Suppressor macrophage (primary cell): ENCODE results near the gene LAMP5.

Experiments used
- DNase-seq, 4 experiments: peaks; one replicate each; pipeline ENCODE4 v3.0.0-alpha.2; 2020 to 2022

The LAMP5 gene

DNA sequence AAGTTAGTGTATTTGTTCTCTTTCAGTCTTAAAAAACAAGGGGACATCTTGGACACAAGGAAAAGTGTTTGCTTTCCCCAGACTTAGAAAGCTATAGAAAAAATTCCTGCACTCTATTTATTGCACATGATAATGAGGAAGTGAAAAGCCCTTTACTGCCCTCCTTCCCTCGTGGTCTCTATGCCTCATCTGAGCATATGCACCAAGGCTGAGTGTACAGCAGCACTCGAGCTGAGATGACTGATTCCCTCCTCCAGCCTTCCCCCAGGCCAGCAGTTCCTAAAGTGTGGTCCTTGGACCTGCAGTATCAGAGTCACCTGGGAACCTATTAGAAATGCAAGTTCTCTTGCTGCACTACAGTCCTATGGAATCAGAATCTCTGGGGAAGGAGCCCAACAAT, 14.3 kb upstream of the LAMP5 start:
- peak; percentile 80 to 92 (median 88) for DNase-seq

DNA sequence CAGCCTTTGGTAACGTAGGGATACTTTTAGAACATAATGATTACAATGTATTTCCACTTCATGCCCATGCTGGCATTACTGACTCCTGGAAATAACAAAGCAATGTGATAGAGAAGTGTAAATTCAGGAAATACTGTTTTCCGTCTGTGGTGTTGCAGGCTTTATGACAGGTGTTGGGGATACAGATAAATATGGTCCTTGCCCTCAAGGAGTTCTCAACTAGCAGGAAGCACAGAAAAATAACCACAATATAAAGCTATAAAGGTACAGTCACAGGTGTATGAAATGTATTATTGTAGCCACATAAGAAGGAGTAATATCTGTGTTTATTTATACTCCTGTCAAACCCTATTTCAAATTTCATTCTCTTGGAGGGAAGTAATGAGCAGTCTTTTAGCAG, 12.9 kb upstream of the LAMP5 start:
- DNase-seq, result no peak

DNA sequence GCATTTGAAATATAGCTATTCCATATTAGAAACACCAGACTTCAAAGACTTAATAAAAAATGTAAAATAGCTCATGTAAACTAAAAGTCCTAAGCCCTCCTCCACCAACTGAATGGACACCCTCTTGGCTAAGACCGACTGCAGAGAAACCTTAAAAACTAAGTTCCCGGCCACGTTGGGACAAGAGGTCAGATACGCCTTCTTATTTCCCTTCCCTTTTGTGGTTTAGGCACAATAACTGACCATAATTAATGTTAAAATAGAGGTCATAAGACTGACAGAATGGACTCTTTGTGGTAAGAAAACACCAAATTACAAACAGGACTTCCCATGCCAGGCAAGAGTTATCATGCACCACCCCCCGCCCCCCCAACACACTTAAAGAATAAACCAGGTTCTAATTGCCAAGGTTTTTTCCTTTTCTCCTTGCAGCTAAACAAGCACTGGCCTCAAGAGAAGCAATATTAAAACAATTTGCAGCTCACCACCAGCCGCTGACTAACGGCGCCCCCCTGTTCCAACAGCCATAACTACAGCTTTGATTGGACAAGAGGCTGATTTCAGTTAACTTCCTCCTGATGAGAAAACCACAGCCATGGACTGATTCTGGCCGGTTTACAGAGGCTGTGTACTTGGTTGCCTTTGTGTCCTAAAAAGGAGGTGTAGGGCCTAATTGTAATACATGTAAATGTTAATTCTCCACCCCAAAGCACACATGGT, 10.7 kb upstream of the LAMP5 start:
- peak; percentile 51 to 79 (median 74) for DNase-seq

DNA sequence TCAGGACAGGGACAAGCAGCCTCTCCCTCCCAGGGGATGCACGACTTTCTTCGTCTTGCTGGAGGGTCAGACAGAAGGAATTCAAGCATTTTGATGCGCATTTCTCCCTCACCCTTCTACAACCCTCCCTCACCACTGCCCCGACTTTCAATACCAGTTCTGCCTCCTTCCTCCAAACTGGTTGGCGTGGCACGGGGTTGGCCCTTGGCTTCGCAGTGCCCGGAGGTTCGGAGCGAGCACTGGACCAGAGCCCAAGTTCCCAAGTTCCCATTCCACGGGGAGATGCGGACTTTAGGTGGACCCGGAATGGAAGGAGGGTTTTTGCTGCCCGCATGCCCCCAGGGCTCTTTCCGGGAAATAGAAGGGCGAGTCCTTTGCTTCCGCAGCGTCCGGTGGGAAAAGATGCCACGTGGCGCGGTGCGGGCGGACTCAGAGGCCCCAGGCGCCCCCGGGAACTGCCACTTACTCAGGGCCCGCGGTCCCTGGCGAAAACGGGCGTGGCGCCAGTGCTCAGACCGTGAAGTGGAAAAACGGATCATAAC, 8.0 kb upstream of the LAMP5 start:
- peak in 2 of 4 experiments; percentile 17 to 44 for DNase-seq

DNA sequence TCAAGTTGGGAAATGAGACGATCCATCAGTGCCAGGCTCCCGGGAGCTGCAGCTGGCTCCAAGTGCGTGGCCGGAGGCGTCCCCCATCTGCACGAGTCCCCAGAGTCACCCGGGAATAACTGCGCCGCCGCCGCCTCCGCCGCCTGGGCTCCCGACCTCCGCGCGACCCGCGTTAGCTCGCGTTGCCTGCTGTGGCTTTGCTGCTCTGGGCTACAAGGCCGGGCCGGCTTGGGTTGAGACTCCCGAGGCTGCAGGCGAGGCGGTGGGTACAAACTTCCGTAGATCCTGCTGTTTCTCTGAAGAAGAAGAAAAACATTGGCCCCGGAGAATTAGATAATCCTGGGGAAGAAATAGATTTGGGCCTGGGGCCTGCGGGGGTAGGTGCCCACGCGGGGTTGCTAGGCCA, 7.4 kb upstream of the LAMP5 start:
- peak in 1 of 4 experiments; percentile 35 for DNase-seq

DNA sequence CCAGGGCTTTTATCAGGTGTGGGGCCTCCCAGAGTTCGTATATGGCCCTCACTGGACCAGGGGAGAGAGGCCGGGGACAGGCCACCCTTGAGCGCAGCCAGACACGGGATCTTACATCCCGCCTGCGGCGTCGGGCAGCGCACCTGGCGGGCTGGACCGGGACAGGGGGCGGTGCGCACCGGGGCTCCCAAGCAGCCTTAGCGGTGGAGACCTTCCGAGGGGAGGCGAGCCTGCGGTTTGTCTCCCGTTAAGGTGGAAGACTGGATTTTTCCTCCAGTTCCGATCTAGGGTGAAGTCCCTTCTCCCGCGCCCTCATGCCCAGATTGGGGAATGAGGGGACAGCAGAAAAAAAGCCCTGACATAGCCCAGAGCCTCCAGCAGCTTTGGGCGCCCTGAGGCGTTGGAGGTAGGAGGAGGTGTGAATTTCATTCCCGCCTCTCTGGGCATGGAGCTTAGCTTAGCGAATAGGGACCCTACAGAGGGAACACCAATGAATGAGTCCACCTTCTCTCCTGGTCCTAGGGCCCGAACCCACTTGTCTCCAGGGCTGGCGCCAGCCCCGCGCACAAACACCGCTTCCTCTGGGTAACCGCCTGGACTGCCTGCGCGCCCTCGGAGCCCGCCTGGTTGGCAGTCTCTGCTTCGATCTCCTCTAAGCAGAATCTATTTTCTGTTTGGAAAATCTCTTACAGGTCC, 6.7 kb upstream of the LAMP5 start:
- peak in 1 of 4 experiments; percentile 33 for DNase-seq

DNA sequence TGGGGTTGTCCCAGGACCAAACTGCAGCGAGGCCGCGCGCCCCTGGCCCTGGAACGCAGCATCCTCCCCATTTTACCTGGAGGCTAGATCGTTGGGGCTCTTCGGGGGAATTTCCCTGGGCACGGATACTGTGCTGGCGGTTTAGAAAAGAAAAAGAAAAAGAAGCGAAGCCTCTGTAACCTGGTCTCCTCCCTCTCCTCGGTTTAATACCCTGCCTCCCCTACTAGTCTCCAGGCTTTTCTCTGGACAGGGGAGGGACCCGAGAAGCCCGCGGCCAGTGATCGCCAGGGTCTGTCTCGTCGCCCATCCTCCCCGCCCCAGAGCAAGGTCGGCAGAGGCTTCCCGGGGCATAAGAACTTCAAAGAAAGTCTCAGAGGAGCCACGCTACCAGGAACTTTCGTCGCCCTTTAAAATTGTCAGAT, 6.1 kb upstream of the LAMP5 start:
- no peak for DNase-seq

DNA sequence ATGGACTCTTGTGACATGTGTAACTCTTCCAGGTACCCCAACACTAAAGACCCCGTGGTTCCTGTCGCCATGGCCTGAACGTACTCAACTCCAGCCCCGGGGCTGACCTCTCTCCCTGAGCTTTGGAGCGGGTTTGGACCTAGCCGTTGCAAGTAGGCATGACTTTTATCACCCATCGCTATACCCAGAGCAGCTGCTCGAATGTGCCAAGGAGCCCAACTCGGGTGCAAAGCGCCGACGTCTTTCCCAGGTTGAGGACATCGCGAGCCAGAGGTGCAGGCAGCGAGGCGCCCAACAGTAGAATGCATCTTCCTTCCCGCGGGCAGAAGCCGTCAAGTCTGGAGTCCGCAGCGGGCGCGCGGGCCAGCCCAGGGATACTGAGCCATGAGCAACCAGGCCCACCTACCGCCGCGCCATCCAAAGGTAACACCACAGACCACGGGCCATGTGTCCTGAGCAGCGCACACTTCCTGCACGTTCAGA, 5.7 kb upstream of the LAMP5 start:
- DNase-seq, result peak in 1 of 4 experiments; percentile 22

DNA sequence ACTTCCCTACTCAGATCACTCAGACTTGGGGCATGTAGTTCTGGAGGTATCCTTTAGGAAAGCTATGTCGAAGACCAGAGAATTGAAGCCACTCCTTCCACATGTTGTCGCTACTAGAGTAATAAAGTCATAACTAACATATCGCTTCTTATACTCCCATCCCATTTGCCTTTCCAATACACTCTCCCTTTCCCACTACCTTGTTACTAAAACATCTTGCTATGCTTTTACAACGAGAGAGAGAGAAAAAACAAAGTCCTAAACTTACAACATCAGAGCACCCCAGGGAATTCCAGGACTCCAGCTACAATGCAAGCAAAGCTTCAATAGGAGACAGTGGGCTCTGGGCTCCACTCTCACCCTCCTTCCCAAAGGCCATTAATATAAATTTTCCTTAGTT, 5.1 kb upstream of the LAMP5 start:
- DNase-seq, result no peak

DNA sequence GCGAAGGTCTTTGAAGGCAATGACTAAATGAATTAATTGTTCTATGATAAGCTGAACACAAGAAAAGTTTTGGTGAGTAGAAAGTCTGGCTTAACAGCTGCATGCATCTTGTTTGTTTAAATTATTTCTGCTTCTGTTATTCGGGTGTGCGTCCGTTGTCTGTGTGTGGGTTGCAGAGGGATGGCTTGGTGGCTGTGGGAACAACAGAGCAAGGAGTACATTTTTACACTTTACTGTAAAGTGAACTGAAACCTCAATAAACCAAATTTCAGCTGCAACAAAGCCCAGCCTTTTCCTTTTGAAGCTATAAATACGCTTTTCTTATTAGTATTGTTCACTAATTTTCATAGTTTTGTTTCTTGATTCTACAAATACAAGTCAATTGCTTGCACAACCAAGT, 3.5 kb upstream of the LAMP5 start:
- DNase-seq, result no peak

DNA sequence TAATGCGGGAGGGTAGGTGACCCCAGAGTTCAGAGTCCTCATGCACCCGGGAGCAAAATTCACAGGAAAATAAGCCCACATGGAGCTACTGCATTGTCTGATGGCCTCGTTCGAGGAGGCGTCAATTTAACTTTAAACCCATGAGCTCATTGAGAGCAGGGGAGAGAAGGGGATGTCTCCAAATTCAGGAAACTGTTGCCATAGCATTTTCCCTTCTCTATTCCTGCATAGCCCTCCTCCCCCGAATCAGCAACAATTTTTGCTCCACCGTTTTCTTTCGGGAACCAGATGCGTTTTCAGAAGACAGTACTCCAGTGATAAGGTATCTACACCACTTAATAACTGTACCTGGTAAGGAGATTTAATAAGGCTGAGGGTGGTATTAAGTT, 324 bp upstream of the LAMP5 start:
- DNase-seq, result no peak

DNA sequence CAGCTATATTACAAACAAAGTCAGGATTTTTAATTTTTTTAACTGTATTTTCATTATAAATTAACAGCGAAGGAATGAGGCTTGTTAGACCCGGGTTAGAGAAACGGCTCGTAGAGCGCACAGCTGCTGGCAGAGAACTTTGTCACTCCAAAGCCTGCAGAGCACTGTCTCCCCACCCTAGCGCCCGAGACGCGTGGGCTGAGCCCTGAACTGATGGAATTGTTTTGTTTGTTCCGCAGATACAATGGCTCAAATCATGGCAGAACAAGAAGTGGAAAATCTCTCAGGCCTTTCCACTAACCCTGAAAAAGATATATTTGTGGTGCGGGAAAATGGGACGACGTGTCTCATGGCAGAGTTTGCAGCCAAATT, 810 bp downstream of the LAMP5 start:
- peak; percentile 32 to 54 (median 43) for DNase-seq

DNA sequence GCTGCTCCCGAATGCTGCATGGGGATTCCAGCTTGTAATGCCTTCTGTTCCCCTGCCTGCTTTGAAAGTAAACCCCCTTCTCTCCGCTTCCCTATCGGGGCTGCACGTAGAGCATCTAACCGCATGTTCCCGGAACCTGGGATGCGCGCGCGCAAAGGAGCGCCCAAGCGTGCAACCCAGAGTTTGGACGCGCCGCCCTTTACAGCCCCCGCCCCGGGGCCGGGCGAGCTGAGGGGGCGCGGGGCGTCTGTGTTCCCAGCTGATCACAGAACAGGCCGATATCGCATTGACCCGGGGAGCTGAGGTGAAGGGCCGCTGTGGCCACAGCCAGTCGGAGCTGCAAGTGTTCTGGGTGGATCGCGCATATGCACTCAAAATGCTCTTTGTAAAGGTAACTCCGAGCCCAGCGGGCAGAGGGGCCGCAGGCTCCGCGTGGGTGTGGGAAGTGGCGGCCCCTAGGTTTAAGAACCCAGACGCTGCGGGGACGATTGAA, 1.4 kb downstream of the LAMP5 start:
- DNase-seq, result peak in 2 of 4 experiments; percentile 13 to 24

DNA sequence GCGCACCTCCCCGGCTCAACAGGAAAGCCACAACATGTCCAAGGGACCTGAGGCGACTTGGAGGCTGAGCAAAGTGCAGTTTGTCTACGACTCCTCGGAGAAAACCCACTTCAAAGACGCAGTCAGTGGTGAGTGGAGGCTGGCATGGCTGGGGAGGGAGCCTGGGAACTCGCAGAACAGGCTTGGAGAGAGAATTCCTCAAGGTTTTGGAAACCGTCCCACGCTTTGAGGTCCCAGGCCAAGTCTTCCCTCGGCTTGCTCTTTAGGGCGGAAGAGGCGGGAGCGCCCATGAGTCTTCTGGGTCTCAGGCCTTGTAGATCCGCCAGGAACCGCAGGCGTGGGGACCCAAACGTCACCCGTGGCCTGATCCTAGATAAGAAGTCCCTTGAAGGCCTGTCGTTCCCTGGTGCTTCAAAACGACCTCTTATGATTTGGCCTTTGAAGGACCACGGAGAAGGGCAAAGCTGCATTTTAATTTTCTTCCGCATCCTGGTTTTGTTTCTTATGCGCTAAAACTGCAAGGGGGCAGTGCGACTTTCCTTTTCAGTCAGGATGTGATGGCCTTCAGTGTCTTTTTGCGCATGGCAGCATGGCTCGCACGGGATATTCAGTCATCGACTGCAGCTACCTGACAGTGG, 2.0 kb downstream of the LAMP5 start:
- peak in 2 of 4 experiments; percentile 24 to 32 for DNase-seq

DNA sequence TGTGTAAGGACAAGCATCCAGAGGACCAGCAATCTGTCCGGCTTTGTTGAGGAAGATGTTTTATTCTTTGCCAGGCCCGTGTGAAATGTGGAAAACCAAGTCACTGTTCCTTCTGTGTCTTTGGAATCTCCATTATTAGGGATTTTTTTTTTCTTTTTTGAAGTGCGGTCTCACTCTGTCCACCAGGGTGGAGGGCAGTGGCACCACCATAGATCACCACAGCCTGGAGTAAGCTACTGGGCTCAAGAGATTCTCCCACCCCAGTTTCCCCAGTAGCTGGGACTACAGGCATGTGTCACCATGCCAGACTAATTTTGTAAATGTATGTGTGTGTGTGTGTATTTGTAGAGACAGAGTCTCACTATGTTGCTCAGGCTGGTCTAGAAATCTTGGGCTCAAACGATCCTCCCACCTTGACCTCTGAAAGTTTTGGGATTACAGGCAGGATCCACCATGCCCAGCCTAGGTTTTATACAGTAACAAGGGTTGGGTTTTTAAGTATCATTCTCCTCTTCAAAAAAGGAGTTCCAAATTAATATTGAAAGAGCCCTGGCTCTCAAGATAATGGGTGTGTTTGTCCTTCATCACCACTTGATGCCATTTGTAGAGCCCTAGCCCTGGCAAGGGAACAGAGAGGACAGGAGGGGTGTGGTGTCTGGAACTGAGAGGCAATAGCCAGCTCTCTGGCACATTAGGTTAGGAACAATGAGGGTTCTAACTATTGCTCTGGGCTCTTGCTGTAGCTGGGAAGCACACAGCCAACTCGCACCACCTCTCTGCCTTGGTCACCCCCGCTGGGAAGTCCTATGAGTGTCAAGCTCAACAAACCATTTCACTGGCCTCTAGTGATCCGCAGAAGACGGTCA, 3.1 kb downstream of the LAMP5 start:
- no peak for DNase-seq

DNA sequence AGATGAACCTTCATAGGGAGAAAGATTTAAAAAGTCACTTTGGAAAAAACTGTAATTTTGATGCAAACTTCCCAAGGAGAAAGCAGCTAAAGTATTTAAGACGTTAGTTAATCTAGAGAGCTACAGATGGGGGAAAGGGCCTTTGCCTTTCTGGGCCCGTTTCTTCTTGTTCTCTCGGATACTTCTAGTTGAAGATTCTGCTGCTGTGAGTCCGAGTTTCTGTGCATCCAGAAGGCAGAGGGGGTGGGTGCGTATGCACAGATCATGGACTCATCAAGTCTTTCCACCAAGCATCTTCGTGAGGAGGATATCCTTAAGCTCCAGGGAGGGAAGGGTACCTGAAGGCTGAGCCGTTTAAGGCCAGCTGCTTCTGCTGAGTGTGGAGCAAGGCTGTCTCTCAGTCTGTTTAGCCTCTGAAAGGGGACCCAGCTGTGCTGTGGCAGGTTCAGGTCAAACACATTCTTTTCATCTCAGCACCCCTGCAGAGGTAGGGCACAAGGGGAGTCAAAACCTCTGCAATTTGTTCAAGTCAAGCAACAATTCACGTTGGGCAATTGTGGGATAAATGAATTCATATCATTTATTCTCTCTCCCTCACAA, 4.3 kb downstream of the LAMP5 start:
- no peak for DNase-seq

DNA sequence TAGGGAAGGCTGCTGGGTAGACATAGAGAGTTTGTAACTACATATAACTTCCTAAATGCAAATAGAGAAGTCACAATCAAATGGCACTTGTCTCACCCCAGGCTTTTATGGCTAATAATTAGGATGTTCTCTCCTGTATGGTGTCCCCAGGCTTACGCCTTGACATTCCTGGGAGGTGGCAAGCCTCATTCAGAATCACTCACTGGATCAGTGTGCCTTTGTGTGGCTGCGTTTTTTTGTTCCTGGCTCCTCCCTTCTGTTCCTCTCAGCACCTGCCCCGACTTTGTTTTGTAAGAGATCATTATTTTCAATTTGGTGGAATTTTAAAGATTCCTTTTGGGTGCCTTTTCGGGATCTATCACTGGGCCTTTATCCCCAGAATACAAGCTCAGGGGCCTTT, 5.7 kb downstream of the LAMP5 start:
- DNase-seq, result peak in 1 of 4 experiments; percentile 13

DNA sequence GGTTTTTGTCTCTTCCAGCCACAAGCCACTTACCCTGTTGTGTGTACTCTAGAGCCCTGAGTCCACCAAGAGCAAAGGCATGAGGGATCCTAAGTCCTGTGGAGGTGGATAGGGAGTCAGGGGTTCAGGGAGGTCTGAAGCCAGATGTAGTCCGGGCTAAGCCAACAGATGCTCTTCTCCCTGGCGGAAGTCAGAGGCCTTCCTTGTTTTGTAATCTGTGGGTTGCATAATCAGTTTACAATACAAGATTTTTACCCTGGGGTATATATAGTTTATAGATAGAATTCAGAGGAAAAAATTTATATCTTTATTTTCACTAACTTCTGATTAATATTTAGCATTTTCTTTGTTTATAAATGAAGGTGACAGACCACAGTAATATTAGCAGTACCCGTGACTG, 9.2 kb downstream of the LAMP5 start:
- DNase-seq, result peak in 3 of 4 experiments; percentile 33 to 63 (median 54)

DNA sequence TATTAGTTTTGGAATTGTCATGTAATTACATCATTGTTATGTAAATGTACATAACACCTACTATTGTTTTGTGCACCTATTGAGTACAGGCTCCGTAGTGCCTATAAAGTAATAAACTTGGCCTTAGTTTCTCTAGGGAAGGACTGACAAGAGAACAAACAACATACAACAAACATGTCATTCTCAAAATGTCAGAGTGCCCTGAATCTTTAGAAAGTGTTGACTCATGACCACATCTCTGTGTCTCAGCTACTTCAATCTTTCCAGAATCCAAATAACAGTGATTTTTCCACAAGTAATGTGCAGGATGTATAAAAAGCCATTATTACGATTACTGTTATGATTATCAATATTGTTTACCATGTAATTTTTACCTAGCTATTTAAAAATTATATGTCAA, 17.2 kb downstream of the LAMP5 start:
- DNase-seq, result no peak

DNA sequence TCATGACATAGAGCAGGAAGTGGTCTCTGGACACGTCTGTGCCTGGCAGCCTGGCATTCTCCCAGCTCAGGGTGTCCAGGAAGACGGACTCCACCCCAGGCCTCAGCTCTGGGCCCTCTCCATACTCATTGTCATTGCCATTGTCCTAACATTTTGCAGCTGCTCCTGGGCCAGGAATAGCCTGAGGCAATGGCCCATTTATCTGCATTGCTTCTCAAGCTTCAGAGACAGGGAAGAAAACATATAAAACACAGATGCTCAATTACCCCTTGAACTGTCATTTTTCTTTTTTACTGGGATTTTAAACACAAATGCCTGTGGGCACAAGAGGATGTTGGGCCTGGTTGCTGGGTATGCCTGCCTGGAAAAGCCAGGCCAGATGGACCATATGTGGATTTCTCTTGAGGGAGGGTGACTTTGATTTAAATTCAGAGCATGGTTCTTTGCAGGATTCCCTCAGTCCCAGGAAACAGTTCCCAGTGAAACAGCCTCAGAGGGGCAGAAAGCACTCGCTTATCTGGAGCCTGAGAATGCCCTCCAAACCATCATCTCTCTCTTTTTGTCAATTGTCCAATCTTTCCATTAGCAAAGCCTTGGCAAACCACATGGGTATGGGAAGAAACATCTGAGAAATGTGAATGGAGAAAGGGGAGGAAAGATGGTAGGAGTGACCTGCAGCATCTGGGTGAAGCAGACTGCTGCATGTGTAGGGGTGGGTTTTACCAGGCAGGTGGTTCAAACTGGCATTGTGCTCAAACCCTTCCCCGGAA, 17.9 kb downstream of the LAMP5 start:
- no peak for DNase-seq

DNA sequence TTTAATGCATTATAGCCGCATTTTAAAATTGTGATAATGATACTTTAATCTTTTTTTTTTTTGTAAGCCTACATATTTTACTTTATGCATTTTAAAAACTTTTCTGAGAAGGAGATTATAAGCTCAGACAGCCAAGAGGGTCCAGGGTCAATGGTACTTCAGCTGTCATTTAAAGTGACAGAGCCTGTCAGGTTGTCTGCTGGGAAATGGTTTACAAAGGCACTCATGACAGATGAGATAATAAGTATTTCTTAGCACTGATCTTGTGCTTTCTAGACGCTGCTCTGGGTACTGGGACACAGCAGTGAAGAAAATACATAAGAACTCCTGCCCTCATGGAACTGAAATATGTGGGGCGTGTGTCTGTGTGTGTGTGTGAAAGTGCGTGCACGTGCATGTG, 19.6 kb downstream of the LAMP5 start:
- no peak for DNase-seq
